ENCODE data around the gene IL17REL. TPM values are rescaled to one million over a fixed set of nuclear protein-coding genes. Genes with fewer than 3 reads are reported as not detected.

The IL17REL gene
- total and polyA plus RNA-seq, 2 of the 13 experiments (the other 11 are each of a cell fraction or from before 2014, with no cell fraction given): not detected

- TF ChIP-seq, protein P1, sequence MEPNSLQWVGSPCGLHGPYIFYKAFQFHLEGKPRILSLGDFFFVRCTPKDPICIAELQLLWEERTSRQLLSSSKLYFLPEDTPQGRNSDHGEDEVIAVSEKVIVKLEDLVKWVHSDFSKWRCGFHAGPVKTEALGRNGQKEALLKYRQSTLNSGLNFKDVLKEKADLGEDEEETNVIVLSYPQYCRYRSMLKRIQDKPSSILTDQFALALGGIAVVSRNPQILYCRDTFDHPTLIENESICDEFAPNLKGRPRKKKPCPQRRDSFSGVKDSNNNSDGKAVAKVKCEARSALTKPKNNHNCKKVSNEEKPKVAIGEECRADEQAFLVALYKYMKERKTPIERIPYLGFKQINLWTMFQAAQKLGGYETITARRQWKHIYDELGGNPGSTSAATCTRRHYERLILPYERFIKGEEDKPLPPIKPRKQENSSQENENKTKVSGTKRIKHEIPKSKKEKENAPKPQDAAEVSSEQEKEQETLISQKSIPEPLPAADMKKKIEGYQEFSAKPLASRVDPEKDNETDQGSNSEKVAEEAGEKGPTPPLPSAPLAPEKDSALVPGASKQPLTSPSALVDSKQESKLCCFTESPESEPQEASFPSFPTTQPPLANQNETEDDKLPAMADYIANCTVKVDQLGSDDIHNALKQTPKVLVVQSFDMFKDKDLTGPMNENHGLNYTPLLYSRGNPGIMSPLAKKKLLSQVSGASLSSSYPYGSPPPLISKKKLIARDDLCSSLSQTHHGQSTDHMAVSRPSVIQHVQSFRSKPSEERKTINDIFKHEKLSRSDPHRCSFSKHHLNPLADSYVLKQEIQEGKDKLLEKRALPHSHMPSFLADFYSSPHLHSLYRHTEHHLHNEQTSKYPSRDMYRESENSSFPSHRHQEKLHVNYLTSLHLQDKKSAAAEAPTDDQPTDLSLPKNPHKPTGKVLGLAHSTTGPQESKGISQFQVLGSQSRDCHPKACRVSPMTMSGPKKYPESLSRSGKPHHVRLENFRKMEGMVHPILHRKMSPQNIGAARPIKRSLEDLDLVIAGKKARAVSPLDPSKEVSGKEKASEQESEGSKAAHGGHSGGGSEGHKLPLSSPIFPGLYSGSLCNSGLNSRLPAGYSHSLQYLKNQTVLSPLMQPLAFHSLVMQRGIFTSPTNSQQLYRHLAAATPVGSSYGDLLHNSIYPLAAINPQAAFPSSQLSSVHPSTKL (CRISPR knock-in tag; IDR thresholded peaks at IDR 0.05): peak; percentile 62
Observed at GRCh38 chr22:49948958-49949913, 63.3 kb downstream of the IL17REL start (continued).

DNA sequence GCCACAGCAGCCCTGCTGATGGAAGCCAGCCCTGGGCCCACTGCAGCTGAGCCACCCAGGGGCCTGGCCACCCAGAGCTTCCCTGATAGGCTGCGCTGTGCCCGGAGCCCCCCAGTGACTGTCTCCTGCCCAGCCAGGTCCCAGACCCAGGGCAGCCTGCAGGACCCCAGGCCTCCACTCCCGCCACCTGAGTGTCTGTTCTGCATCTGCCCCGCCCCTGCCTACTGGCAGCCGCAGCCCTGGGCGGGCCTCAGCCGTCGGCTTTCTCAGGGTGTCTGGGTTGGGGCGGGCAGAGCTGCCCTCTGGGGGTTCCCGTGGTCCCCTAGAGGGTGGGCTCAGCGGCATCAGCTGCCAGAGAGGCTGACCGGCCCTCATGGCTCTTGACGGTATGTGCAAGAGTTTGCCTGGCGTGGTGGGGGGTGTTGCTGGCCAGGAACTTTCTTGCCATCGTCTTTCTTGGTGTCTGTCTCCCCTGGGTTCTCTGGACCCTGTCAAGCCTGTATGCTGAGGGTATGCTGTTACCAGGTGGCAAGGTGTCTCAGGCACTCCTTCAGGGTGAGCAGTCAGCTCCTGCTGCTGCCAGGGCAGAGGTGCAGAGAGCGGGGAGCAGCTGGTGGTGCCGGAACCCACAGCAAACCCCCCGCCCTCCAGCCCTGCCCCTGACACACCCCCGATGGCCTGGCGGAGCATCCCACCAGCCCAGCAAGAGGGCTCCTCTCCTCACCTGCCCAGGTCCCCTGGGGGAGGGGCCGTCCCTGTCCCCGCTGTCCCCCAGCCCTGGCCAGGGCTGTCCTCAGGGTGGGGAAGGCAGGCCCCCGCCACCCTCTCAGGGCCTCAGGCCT lies 64.2 kb downstream of the IL17REL start:
- peak; percentile 4; the same call in 1 of the 3 replicates for ATAC-seq
- Histone ChIP-seq H4K20me1 (ENCODE audit: insufficient read depth, low read length) (no peaks in the 10 kb centered on the region), H3K79me2 (ENCODE audit: insufficient read depth, low read length) (peaks cover 3% of the 10 kb centered on the region), H2AFZ (ENCODE audit: low read length) (no peak overlapping the region), H3K4me2 (ENCODE audit: low read depth, low read length) (peak overlapping the region; percentile 92), H3K9me3 (ENCODE audit: low read length) (no peaks in the 10 kb centered on the region), H3K4me1 (ENCODE audit: insufficient read depth, low read length) (peaks cover 95% of the 10 kb centered on the region), H3K9ac (ENCODE audit: insufficient read depth, low read depth, low read length) (peak overlapping the region; percentile 81), H3K36me3 (replicated peaks in 1 of 2; ENCODE audit: control insufficient read depth in 1 of 2, insufficient read depth in 2 of 2, low read length in 2 of 2) (no peaks in the 10 kb centered on the region), H3K4me3 (replicated peaks in 1 of 3; ENCODE audit: insufficient read depth in 1 of 3, low read depth in 2 of 3, low read length in 3 of 3) (peak overlapping the region; percentile 60 to 74 (median 64)), H3K27me3 (ENCODE audit: control insufficient read depth in 1 of 2, insufficient read depth in 2 of 2, low read length in 2 of 2) (no peaks in the 10 kb centered on the region), H3K27ac (ENCODE audit: extremely low read length, insufficient read depth, low read length) (peak overlapping the region; percentile 77)
- in situ Hi-C loops (cut with HindIII; ENCODE audit: extremely low pct_ligation_motif_present, low pct_unique_long_range_greater_than_20kb) (no loop called here), intact Hi-C loops (cut with micrococcal nuclease; ENCODE audit: unreplicated experiment) (loop anchor here (1.0 kb wide), 1 partner anchor 10 kb away; no protein-coding TSS in a partner anchor)
- FAIRE-seq: no peak
- TSS peak; percentile 59 for BruUV-seq (replicated peaks)
- 0% methylated on average over 1 of the region's 23 CpGs for WGBS (ENCODE audit: low lambda C conversion rate)
- POLR2A ChIA-PET: interaction anchor here (12.9 to 18.6 kb wide), 2 partner anchors 13 to 16 kb away, joined by 283 to 722 read pairs; partner anchors contain the start of gene PIM3
- DNase-seq (ENCODE audit: low spot score): no peak
- CTCF ChIA-PET (ENCODE audit: low intra/inter-chr PET ratio, low total read pairs): no interaction called here
- TF ChIP-seq, protein P2, sequence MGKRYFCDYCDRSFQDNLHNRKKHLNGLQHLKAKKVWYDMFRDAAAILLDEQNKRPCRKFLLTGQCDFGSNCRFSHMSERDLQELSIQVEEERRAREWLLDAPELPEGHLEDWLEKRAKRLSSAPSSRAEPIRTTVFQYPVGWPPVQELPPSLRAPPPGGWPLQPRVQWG (CRISPR knock-in tag; IDR thresholded peaks at IDR 0.05; ENCODE audit: borderline replicate concordance, low read depth): no peak
- TF ChIP-seq ZNF367 (CRISPR knock-in tag; IDR thresholded peaks at IDR 0.05; ENCODE audit: borderline replicate concordance) (no peak), AHR (CRISPR knock-in tag; IDR thresholded peaks at IDR 0.05) (no peak)
- TF ChIP-seq, protein P3, sequence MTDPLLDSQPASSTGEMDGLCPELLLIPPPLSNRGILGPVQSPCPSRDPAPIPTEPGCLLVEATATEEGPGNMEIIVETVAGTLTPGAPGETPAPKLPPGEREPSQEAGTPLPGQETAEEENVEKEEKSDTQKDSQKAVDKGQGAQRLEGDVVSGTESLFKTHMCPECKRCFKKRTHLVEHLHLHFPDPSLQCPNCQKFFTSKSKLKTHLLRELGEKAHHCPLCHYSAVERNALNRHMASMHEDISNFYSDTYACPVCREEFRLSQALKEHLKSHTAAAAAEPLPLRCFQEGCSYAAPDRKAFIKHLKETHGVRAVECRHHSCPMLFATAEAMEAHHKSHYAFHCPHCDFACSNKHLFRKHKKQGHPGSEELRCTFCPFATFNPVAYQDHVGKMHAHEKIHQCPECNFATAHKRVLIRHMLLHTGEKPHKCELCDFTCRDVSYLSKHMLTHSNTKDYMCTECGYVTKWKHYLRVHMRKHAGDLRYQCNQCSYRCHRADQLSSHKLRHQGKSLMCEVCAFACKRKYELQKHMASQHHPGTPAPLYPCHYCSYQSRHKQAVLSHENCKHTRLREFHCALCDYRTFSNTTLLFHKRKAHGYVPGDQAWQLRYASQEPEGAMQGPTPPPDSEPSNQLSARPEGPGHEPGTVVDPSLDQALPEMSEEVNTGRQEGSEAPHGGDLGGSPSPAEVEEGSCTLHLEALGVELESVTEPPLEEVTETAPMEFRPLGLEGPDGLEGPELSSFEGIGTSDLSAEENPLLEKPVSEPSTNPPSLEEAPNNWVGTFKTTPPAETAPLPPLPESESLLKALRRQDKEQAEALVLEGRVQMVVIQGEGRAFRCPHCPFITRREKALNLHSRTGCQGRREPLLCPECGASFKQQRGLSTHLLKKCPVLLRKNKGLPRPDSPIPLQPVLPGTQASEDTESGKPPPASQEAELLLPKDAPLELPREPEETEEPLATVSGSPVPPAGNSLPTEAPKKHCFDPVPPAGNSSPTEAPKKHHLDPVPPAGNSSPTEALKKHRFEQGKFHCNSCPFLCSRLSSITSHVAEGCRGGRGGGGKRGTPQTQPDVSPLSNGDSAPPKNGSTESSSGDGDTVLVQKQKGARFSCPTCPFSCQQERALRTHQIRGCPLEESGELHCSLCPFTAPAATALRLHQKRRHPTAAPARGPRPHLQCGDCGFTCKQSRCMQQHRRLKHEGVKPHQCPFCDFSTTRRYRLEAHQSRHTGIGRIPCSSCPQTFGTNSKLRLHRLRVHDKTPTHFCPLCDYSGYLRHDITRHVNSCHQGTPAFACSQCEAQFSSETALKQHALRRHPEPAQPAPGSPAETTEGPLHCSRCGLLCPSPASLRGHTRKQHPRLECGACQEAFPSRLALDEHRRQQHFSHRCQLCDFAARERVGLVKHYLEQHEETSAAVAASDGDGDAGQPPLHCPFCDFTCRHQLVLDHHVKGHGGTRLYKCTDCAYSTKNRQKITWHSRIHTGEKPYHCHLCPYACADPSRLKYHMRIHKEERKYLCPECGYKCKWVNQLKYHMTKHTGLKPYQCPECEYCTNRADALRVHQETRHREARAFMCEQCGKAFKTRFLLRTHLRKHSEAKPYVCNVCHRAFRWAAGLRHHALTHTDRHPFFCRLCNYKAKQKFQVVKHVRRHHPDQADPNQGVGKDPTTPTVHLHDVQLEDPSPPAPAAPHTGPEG (CRISPR knock-in tag; IDR thresholded peaks at IDR 0.05): no peak
- TF ChIP-seq, protein P4, sequence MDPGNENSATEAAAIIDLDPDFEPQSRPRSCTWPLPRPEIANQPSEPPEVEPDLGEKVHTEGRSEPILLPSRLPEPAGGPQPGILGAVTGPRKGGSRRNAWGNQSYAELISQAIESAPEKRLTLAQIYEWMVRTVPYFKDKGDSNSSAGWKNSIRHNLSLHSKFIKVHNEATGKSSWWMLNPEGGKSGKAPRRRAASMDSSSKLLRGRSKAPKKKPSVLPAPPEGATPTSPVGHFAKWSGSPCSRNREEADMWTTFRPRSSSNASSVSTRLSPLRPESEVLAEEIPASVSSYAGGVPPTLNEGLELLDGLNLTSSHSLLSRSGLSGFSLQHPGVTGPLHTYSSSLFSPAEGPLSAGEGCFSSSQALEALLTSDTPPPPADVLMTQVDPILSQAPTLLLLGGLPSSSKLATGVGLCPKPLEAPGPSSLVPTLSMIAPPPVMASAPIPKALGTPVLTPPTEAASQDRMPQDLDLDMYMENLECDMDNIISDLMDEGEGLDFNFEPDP (CRISPR knock-in tag; conservative IDR thresholded peaks at IDR 0.05): no peak

Data from HepG2 (cell line).